Measurements from ENCODE around the gene SURF6.

DNA sequence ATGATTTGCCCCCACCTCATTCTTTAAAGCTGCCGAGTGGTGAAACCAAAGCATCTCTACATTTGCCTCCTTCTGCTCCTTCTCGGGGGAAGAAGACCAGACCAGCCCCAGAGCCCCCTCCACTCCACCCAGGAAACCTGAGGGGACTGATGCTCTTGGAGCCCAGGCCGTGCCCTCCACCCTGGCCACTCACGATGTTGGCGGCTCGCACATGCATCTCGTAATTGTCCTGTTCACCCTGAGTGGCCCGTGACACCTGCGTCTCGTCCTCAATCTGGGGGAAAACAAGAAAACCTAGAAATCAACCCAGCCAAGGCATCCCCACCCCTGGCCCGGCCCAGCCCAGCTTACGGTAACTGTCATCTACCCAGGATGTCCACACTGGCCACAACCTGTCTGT, 9.0 kb upstream of the SURF6 start:
- TF ChIP-seq, protein P1, sequence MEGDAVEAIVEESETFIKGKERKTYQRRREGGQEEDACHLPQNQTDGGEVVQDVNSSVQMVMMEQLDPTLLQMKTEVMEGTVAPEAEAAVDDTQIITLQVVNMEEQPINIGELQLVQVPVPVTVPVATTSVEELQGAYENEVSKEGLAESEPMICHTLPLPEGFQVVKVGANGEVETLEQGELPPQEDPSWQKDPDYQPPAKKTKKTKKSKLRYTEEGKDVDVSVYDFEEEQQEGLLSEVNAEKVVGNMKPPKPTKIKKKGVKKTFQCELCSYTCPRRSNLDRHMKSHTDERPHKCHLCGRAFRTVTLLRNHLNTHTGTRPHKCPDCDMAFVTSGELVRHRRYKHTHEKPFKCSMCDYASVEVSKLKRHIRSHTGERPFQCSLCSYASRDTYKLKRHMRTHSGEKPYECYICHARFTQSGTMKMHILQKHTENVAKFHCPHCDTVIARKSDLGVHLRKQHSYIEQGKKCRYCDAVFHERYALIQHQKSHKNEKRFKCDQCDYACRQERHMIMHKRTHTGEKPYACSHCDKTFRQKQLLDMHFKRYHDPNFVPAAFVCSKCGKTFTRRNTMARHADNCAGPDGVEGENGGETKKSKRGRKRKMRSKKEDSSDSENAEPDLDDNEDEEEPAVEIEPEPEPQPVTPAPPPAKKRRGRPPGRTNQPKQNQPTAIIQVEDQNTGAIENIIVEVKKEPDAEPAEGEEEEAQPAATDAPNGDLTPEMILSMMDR (conservative IDR thresholded peaks at IDR 0.05; ENCODE audit: low read depth in 2 of 2), result no peak
- TF ChIP-seq EZH2 (IDR thresholded peaks at IDR 0.05; ENCODE audit: low read depth, unreplicated experiment), result no peak
- no peak for TF ChIP-seq STAT1 (IDR thresholded peaks at IDR 0.05; ENCODE audit: unreplicated experiment)
- TF ChIP-seq, protein P2, sequence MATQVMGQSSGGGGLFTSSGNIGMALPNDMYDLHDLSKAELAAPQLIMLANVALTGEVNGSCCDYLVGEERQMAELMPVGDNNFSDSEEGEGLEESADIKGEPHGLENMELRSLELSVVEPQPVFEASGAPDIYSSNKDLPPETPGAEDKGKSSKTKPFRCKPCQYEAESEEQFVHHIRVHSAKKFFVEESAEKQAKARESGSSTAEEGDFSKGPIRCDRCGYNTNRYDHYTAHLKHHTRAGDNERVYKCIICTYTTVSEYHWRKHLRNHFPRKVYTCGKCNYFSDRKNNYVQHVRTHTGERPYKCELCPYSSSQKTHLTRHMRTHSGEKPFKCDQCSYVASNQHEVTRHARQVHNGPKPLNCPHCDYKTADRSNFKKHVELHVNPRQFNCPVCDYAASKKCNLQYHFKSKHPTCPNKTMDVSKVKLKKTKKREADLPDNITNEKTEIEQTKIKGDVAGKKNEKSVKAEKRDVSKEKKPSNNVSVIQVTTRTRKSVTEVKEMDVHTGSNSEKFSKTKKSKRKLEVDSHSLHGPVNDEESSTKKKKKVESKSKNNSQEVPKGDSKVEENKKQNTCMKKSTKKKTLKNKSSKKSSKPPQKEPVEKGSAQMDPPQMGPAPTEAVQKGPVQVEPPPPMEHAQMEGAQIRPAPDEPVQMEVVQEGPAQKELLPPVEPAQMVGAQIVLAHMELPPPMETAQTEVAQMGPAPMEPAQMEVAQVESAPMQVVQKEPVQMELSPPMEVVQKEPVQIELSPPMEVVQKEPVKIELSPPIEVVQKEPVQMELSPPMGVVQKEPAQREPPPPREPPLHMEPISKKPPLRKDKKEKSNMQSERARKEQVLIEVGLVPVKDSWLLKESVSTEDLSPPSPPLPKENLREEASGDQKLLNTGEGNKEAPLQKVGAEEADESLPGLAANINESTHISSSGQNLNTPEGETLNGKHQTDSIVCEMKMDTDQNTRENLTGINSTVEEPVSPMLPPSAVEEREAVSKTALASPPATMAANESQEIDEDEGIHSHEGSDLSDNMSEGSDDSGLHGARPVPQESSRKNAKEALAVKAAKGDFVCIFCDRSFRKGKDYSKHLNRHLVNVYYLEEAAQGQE (IDR thresholded peaks at IDR 0.05; ENCODE audit: unreplicated experiment), result no peak
- no peak for TF ChIP-seq POLR2AphosphoS5 (IDR thresholded peaks at IDR 0.05; ENCODE audit: low read depth)
